HEK293 (cell line): ENCODE measurements around the gene IGF2R.

Experiments
- CTCF ChIA-PET: fragments of 350-600 bp; formaldehyde crosslinking; extraction: SDS; loops from one replicate; lab custom pipeline; 2021; ENCODE audit warnings: antibody characterized with exemption; lab: Yijun Ruan, JAX
- POLR2A ChIA-PET: fragments of 300-600 bp; formaldehyde crosslinking; extraction: SDS; loops from one replicate; lab custom pipeline; 2020; ENCODE audit warnings: antibody characterized with exemption, inconsistent platforms; lab: Yijun Ruan, JAX
- H3K27ac ChIP-seq: fragments of 200-500 bp; sonication (Bioruptor generic); 2 replicates; pipeline ENCODE4 v1.5.1; 2014; ENCODE audit warnings: low read depth, low read length, control low read depth, inconsistent platforms; ENCODE audit errors: extremely low read depth
- H3K36me3 ChIP-seq, 2 experiments: fragments of 200-500 bp in 1 of 2; sonication (Bioruptor generic) in 1 of 2; 1 replicate in 1 of 2; 2 replicates in 1 of 2; pipeline ENCODE4 v1.5.1; 2014 to 2017; ENCODE audit warnings: inconsistent platforms in 2 of 2, low read length in 2 of 2; ENCODE audit not compliant: control insufficient read depth in 2 of 2, insufficient read depth in 1 of 2
- H3K4me1 ChIP-seq: fragments of 200-500 bp; sonication (Bioruptor generic); 2 replicates; pipeline ENCODE4 v1.5.1; 2014; ENCODE audit warnings: mild to moderate bottlenecking, low read length, inconsistent platforms; ENCODE audit not compliant: control insufficient read depth, insufficient read depth
- H3K4me3 ChIP-seq: 2 replicates; pipeline ENCODE4 v1.5.1; 2011; ENCODE audit warnings: low read depth, mild to moderate bottlenecking, control low read depth, low read length, moderate library complexity
- H3K9me3 ChIP-seq: fragments of 200-500 bp; sonication (Bioruptor generic); 2 replicates; pipeline ENCODE4 v1.5.1; 2014; ENCODE audit warnings: low read depth, low read length, inconsistent platforms; ENCODE audit not compliant: control insufficient read depth, insufficient read depth
- EGR2 ChIP-seq: fragments of 450-650 bp; formaldehyde crosslinking; IDR thresholded peaks from 2 replicates; pipeline ENCODE4 v1.5.1; 2016; ENCODE audit warnings: low read depth, missing biosample characterization, missing genetic modification characterization
- IKZF3 ChIP-seq: fragments of 450-650 bp; IDR thresholded peaks from 2 replicates; pipeline ENCODE4 v1.5.0; 2018; ENCODE audit warnings: missing biosample characterization, mild to moderate bottlenecking, missing genetic modification characterization, moderate library complexity
- KLF1 ChIP-seq: fragments of 450-650 bp; formaldehyde crosslinking; IDR thresholded peaks from 2 replicates; pipeline ENCODE4 v1.5.1; 2016; ENCODE audit warnings: missing biosample characterization, missing genetic modification characterization
- KLF8 ChIP-seq: fragments of 450-650 bp; formaldehyde crosslinking; IDR thresholded peaks from 2 replicates; pipeline ENCODE4 v1.5.1; 2016; ENCODE audit warnings: missing biosample characterization, missing genetic modification characterization
- MYNN ChIP-seq: fragments of 450-650 bp; formaldehyde crosslinking; IDR thresholded peaks from 2 replicates; pipeline ENCODE4 v1.5.1; 2016; ENCODE audit warnings: missing biosample characterization, missing genetic modification characterization, borderline replicate concordance
- SCRT2 ChIP-seq: fragments of 450-650 bp; formaldehyde crosslinking; IDR thresholded peaks from 2 replicates; pipeline ENCODE4 v1.5.1; 2016; ENCODE audit warnings: missing biosample characterization, missing genetic modification characterization
- SETDB1 ChIP-seq: IDR thresholded peaks from one replicate; pipeline ENCODE4 v1.6.1; 2017; ENCODE audit warnings: mild to moderate bottlenecking, low read length, moderate library complexity, mixed read lengths; ENCODE audit not compliant: insufficient read length
- SP2 ChIP-seq: fragments of 450-650 bp; formaldehyde crosslinking; IDR thresholded peaks from 2 replicates; pipeline ENCODE4 v1.5.1; 2016; ENCODE audit warnings: missing biosample characterization, missing genetic modification characterization
- SP7 ChIP-seq: fragments of 450-650 bp; formaldehyde crosslinking; IDR thresholded peaks from 2 replicates; pipeline ENCODE4 v1.5.1; 2016; ENCODE audit warnings: missing biosample characterization, missing genetic modification characterization
- ZBTB20 ChIP-seq: fragments of 450-650 bp; formaldehyde crosslinking; IDR thresholded peaks from 2 replicates; pipeline ENCODE4 v1.5.1; 2016; ENCODE audit warnings: missing biosample characterization, missing genetic modification characterization
- ZBTB6 ChIP-seq: fragments of 450-650 bp; formaldehyde crosslinking; IDR thresholded peaks from 2 replicates; pipeline ENCODE4 v1.5.1; 2017; ENCODE audit warnings: missing biosample characterization, missing genetic modification characterization
- ZFP37 ChIP-seq: fragments of 450-650 bp; formaldehyde crosslinking; IDR thresholded peaks from 2 replicates; pipeline ENCODE4 v1.5.1; 2016; ENCODE audit warnings: missing biosample characterization, missing genetic modification characterization
- ZIC2 ChIP-seq: fragments of 450-650 bp; formaldehyde crosslinking; IDR thresholded peaks from 2 replicates; pipeline ENCODE4 v1.5.1; 2016; ENCODE audit warnings: missing biosample characterization, missing genetic modification characterization
- ZNF132 ChIP-seq: fragments of 450-650 bp; formaldehyde crosslinking; IDR thresholded peaks from 2 replicates; pipeline ENCODE4 v1.5.1; 2017; ENCODE audit warnings: missing biosample characterization, missing genetic modification characterization, borderline replicate concordance
- ZNF140 ChIP-seq: fragments of 450-650 bp; formaldehyde crosslinking; IDR thresholded peaks from 2 replicates; pipeline ENCODE4 v1.5.1; 2016; ENCODE audit warnings: missing biosample characterization, missing genetic modification characterization
- ZNF223 ChIP-seq: fragments of 450-650 bp; formaldehyde crosslinking; IDR thresholded peaks from 2 replicates; pipeline ENCODE4 v1.5.1; 2016; ENCODE audit warnings: missing biosample characterization, missing genetic modification characterization
- ZNF341 ChIP-seq: fragments of 450-650 bp; formaldehyde crosslinking; IDR thresholded peaks from 2 replicates; pipeline ENCODE4; 2016; ENCODE audit warnings: low read depth, missing biosample characterization, missing genetic modification characterization
- ZNF366 ChIP-seq: fragments of 450-650 bp; formaldehyde crosslinking; conservative IDR thresholded peaks from 2 replicates; pipeline ENCODE4 v1.5.1; 2016; ENCODE audit warnings: missing biosample characterization, missing genetic modification characterization
- ZNF394 ChIP-seq: fragments of 450-650 bp; formaldehyde crosslinking; IDR thresholded peaks from 2 replicates; pipeline ENCODE4 v1.5.1; 2016; ENCODE audit warnings: missing biosample characterization, missing genetic modification characterization, mild to moderate bottlenecking, moderate library complexity, borderline replicate concordance
- ZNF544 ChIP-seq: fragments of 450-650 bp; formaldehyde crosslinking; IDR thresholded peaks from 2 replicates; pipeline ENCODE4 v1.5.0; 2017; ENCODE audit warnings: missing biosample characterization, missing genetic modification characterization
- ZNF555 ChIP-seq: fragments of 450-650 bp; formaldehyde crosslinking; conservative IDR thresholded peaks from 2 replicates; pipeline ENCODE4 v1.5.1; 2017; ENCODE audit warnings: missing biosample characterization, mild to moderate bottlenecking, missing genetic modification characterization, inconsistent platforms
- ZNF560 ChIP-seq: fragments of 450-650 bp; formaldehyde crosslinking; IDR thresholded peaks from 2 replicates; pipeline ENCODE4 v1.5.1; 2017; ENCODE audit warnings: missing biosample characterization, missing genetic modification characterization, borderline replicate concordance
- ZNF600 ChIP-seq: fragments of 450-650 bp; formaldehyde crosslinking; IDR thresholded peaks from 2 replicates; pipeline ENCODE4 v1.5.1; 2016; ENCODE audit warnings: missing biosample characterization, missing genetic modification characterization
- ZNF660 ChIP-seq: fragments of 450-650 bp; IDR thresholded peaks from 2 replicates; pipeline ENCODE4 v1.5.1; 2018; ENCODE audit warnings: missing biosample characterization, mild to moderate bottlenecking, missing genetic modification characterization
- TF ChIP-seq, protein P1 (sequence below): fragments of 450-650 bp; formaldehyde crosslinking; IDR thresholded peaks from 2 replicates; pipeline ENCODE4 v1.5.1; 2016; ENCODE audit warnings: missing biosample characterization, missing genetic modification characterization, borderline replicate concordance
- TF ChIP-seq, protein P2 (sequence below): fragments of 450-650 bp; formaldehyde crosslinking; IDR thresholded peaks from 2 replicates; pipeline ENCODE4 v1.5.1; 2016; ENCODE audit warnings: missing biosample characterization, missing genetic modification characterization
- TF ChIP-seq, protein P3 (sequence below): fragments of 450-650 bp; formaldehyde crosslinking; IDR thresholded peaks from 2 replicates; pipeline ENCODE4 v1.5.1; 2016; ENCODE audit warnings: missing biosample characterization, missing genetic modification characterization, low read depth

IGF2R gene

DNA sequence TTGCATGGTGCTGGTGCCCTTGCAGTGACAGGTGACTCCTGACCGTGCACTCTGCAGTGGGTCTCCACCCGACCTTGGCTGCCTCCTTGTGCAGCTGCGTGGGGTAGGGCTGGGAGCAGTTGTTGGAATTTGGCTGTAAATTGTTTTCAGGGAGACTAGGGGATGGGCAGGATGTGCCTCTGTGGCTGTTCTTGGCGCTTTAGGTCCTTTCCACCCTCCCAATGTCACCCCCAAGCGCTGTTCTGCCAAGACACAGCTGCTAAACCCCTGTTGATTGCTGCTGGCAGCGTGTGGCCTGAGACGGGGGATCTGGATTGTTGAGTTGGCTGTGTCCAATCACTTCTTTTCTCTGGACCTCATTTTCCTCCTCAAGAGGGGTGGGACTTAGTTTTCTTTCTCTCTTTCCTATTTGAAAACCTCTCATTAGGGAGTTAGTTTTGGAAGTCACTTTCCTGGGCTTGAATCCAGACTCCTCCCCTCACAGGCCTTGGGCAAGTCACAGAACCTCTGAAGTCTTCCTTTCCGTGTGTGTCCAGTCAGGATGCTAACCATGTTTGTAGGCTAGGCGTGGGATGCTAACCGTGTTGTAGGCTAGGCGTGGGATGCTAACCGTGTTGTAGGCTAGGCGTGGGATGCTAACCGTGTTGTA is 8.5 kb downstream of the IGF2R start:
- TF ChIP-seq ZBTB20 (tag by site-specific recombination) (0 out of 2 replicates have a peak, but pooled peaks have one; percentile 40), SCRT2 (peak; percentile 24; the same call in 1 of the 2 replicates), ZNF660 (tag by site-specific recombination) (no peak), EGR2 (peak; percentile 62), SP7 (peak; percentile 46; the same call in 1 of the 2 replicates), IKZF3 (tag by site-specific recombination) (no peak), ZNF600 (tag by site-specific recombination) (peak; percentile 79), ZNF341 (tag by site-specific recombination) (peak; percentile 70), KLF1 (no peak), ZIC2 (tag by site-specific recombination) (peak; percentile 47; the same call in 1 of the 2 replicates), ZFP37 (no peak), SP2 (tag by site-specific recombination) (peak; percentile 45), ZNF366 (tag by site-specific recombination) (no peak)
- TF ChIP-seq, protein P1, sequence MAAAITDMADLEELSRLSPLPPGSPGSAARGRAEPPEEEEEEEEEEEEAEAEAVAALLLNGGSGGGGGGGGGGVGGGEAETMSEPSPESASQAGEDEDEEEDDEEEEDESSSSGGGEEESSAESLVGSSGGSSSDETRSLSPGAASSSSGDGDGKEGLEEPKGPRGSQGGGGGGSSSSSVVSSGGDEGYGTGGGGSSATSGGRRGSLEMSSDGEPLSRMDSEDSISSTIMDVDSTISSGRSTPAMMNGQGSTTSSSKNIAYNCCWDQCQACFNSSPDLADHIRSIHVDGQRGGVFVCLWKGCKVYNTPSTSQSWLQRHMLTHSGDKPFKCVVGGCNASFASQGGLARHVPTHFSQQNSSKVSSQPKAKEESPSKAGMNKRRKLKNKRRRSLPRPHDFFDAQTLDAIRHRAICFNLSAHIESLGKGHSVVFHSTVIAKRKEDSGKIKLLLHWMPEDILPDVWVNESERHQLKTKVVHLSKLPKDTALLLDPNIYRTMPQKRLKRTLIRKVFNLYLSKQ (tag by site-specific recombination) = no peak
- TF ChIP-seq, protein P2, sequence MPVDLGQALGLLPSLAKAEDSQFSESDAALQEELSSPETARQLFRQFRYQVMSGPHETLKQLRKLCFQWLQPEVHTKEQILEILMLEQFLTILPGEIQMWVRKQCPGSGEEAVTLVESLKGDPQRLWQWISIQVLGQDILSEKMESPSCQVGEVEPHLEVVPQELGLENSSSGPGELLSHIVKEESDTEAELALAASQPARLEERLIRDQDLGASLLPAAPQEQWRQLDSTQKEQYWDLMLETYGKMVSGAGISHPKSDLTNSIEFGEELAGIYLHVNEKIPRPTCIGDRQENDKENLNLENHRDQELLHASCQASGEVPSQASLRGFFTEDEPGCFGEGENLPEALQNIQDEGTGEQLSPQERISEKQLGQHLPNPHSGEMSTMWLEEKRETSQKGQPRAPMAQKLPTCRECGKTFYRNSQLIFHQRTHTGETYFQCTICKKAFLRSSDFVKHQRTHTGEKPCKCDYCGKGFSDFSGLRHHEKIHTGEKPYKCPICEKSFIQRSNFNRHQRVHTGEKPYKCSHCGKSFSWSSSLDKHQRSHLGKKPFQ (tag by site-specific recombination) = no peak
- TF ChIP-seq, all 188 proteins: peak for 8
- Histone ChIP-seq H3K4me1 (peaks cover 19% of the 10 kb centered on the region), H3K36me3 (no peaks in the 10 kb centered on the region), H3K27ac (no peak overlapping the region), H3K4me3 (no peak overlapping the region), H3K9me3 (no peaks in the 10 kb centered on the region)
- CTCF ChIA-PET = interaction anchor here (0.5 to 0.7 kb wide), 3 partner anchors 56 to 274 kb away, joined by 3 to 4 read pairs (median 3); no protein-coding TSS in a partner anchor
- POLR2A ChIA-PET = no interaction called here

GRCh38 chr6:159977904-159978268 is 9.0 kb downstream of the IGF2R start:
- H3K4me1 ChIP-seq = peaks cover 19% of the 10 kb centered on the region
- no peak overlapping the region for H3K27ac ChIP-seq
- ChIA-PET CTCF (interaction anchor here (0.5 to 0.6 kb wide), 2 partner anchors 119 to 275 kb away, joined by 3 to 4 read pairs; no protein-coding TSS in a partner anchor), POLR2A (no interaction called here)
- no peak for TF ChIP-seq MYNN
- TF ChIP-seq ZNF560 (tag by site-specific recombination) = no peak
- TF ChIP-seq ZNF544 (tag by site-specific recombination) = no peak
- TF ChIP-seq SETDB1 = no peak
- no peak for TF ChIP-seq ZBTB6 (tag by site-specific recombination)
- no peak for TF ChIP-seq KLF8 (tag by site-specific recombination)
- TF ChIP-seq ZNF223 (tag by site-specific recombination) = no peak
- no peak for TF ChIP-seq ZNF555
- no peak for TF ChIP-seq ZNF140 (tag by site-specific recombination)
- TF ChIP-seq, protein P3, sequence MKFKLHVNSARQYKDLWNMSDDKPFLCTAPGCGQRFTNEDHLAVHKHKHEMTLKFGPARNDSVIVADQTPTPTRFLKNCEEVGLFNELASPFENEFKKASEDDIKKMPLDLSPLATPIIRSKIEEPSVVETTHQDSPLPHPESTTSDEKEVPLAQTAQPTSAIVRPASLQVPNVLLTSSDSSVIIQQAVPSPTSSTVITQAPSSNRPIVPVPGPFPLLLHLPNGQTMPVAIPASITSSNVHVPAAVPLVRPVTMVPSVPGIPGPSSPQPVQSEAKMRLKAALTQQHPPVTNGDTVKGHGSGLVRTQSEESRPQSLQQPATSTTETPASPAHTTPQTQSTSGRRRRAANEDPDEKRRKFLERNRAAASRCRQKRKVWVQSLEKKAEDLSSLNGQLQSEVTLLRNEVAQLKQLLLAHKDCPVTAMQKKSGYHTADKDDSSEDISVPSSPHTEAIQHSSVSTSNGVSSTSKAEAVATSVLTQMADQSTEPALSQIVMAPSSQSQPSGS (tag by site-specific recombination) = no peak
- TF ChIP-seq ZNF394 = no peak
- no peak for TF ChIP-seq ZNF366 (tag by site-specific recombination)
- TF ChIP-seq ZNF132 (tag by site-specific recombination) = no peak
- H3K36me3 ChIP-seq = no peaks in the 10 kb centered on the region
- no peak overlapping the region for H3K4me3 ChIP-seq
- no peaks in the 10 kb centered on the region for H3K9me3 ChIP-seq
